HL-60 (cell line): ENCODE measurements around the gene PITPNM3.

Source experiments
- DNase-seq, 2 experiments: peaks; one replicate each; pipeline ENCODE4 v3.0.0-alpha.2; 2010 to 2020; ENCODE audit warnings: low read depth in 1 of 2, low spot score in 1 of 2
- H3K27ac ChIP-seq: fragments of 250-450 bp; sonication (Bioruptor Pico); replicated peaks from 2 replicates; pipeline ENCODE4 v1.5.1; 2020; ENCODE audit warnings: mild to moderate bottlenecking, moderate library complexity
- H3K27me3 ChIP-seq: fragments of 250-450 bp; sonication (Bioruptor Pico); 2 replicates; pipeline ENCODE4 v1.5.1; 2021; ENCODE audit warnings: mild to moderate bottlenecking, moderate library complexity; ENCODE audit not compliant: insufficient read depth, poor library complexity, severe bottlenecking
- H3K4me3 ChIP-seq: replicated peaks from 2 replicates; pipeline ENCODE4 v1.5.1; 2011; ENCODE audit warnings: mild to moderate bottlenecking, control low read depth, low read length; ENCODE audit not compliant: insufficient read depth
- GABPA ChIP-seq: IDR thresholded peaks from 2 replicates; pipeline ENCODE4 v1.6.1; 2012; ENCODE audit warnings: low read depth
- POLR2AphosphoS5 ChIP-seq: IDR thresholded peaks from 2 replicates; pipeline ENCODE4 v1.6.1; 2012; ENCODE audit warnings: low read depth
- SPI1 ChIP-seq: IDR thresholded peaks from 2 replicates; pipeline ENCODE4 v1.6.1; 2012; ENCODE audit warnings: low read depth, mild to moderate bottlenecking, borderline replicate concordance
- TF ChIP-seq, protein P1 (sequence below): IDR thresholded peaks from one replicate; pipeline ENCODE4 v1.5.1; 2011; ENCODE audit warnings: low read length, control low read depth, inconsistent platforms; ENCODE audit not compliant: insufficient read depth
- TF ChIP-seq, protein P2 (sequence below): IDR thresholded peaks from 2 replicates; pipeline ENCODE4 v1.6.1; 2012; ENCODE audit warnings: low read depth; ENCODE audit not compliant: insufficient replicate concordance

PITPNM3 gene

GRCh38 chr17:6542577-6542976 is 13.8 kb downstream of the PITPNM3 start:
- no peak overlapping the region for H3K4me3 ChIP-seq
- H3K27me3 ChIP-seq = no peaks in the 10 kb centered on the region
- no peak for DNase-seq
- TF ChIP-seq POLR2AphosphoS5 (no peak), SPI1 (no peak), GABPA (no peak)
- TF ChIP-seq, protein P1, sequence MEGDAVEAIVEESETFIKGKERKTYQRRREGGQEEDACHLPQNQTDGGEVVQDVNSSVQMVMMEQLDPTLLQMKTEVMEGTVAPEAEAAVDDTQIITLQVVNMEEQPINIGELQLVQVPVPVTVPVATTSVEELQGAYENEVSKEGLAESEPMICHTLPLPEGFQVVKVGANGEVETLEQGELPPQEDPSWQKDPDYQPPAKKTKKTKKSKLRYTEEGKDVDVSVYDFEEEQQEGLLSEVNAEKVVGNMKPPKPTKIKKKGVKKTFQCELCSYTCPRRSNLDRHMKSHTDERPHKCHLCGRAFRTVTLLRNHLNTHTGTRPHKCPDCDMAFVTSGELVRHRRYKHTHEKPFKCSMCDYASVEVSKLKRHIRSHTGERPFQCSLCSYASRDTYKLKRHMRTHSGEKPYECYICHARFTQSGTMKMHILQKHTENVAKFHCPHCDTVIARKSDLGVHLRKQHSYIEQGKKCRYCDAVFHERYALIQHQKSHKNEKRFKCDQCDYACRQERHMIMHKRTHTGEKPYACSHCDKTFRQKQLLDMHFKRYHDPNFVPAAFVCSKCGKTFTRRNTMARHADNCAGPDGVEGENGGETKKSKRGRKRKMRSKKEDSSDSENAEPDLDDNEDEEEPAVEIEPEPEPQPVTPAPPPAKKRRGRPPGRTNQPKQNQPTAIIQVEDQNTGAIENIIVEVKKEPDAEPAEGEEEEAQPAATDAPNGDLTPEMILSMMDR = no peak
- TF ChIP-seq, protein P2, sequence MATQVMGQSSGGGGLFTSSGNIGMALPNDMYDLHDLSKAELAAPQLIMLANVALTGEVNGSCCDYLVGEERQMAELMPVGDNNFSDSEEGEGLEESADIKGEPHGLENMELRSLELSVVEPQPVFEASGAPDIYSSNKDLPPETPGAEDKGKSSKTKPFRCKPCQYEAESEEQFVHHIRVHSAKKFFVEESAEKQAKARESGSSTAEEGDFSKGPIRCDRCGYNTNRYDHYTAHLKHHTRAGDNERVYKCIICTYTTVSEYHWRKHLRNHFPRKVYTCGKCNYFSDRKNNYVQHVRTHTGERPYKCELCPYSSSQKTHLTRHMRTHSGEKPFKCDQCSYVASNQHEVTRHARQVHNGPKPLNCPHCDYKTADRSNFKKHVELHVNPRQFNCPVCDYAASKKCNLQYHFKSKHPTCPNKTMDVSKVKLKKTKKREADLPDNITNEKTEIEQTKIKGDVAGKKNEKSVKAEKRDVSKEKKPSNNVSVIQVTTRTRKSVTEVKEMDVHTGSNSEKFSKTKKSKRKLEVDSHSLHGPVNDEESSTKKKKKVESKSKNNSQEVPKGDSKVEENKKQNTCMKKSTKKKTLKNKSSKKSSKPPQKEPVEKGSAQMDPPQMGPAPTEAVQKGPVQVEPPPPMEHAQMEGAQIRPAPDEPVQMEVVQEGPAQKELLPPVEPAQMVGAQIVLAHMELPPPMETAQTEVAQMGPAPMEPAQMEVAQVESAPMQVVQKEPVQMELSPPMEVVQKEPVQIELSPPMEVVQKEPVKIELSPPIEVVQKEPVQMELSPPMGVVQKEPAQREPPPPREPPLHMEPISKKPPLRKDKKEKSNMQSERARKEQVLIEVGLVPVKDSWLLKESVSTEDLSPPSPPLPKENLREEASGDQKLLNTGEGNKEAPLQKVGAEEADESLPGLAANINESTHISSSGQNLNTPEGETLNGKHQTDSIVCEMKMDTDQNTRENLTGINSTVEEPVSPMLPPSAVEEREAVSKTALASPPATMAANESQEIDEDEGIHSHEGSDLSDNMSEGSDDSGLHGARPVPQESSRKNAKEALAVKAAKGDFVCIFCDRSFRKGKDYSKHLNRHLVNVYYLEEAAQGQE = no peak
- no peak overlapping the region for H3K27ac ChIP-seq

GRCh38 chr17:6541886-6542285 is 14.5 kb downstream of the PITPNM3 start:
- Histone ChIP-seq H3K27me3 (no peaks in the 10 kb centered on the region), H3K27ac (no peak overlapping the region), H3K4me3 (no peak overlapping the region)
- DNase-seq = no peak
- TF ChIP-seq GABPA (no peak), POLR2AphosphoS5 (no peak), SPI1 (no peak)
- TF ChIP-seq, protein P2 = no peak
- TF ChIP-seq, protein P1 = no peak

DNA sequence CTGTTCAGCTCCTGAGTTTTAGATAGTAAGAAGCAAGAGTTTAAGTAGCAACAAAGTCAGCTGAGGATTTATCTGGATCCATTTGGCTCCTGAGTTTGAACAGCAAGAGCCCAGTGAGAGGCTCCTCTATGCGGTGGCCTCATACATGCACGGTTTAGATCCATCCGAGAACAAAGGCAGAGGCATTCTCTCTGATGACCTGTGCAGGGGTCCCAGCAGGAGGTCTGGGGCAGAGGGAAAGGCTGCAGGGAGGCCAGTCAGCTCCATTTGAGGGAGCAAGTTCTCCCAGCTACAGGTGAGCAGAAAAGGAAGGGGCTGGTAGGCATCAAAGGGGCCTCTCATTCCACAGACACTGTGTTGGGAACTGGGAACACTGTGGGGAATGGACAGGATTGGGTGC is 16.5 kb downstream of the PITPNM3 start:
- Histone ChIP-seq H3K4me3 (no peak overlapping the region), H3K27ac (no peak overlapping the region), H3K27me3 (no peaks in the 10 kb centered on the region)
- TF ChIP-seq SPI1 (no peak), POLR2AphosphoS5 (no peak), GABPA (no peak)
- TF ChIP-seq, protein P2 = no peak
- TF ChIP-seq, protein P1 = no peak
- no peak for DNase-seq
